HG03103 (cell line): ENCODE results near the gene SLAMF1.
"Not testable (repeated sequence)": the region's sequence is repeated elsewhere in the genome, so short reads cannot be mapped to it uniquely, and the experiment has no call there.

ENCODE experiments used
- ATAC-seq: cut with Tn5 transposase; IDR thresholded peaks from one replicate; pipeline ENCODE4 v1.9.1; 2021; ENCODE audit warnings: low read depth; ENCODE audit not compliant: unreplicated experiment

The SLAMF1 gene

GRCh38 chr1:160607011-160607671, 39.7 kb downstream of the SLAMF1 start:
- ATAC-seq: peak; percentile 58

- no peak for ATAC-seq
Observed at GRCh38 chr1:160606611-160607010, 40.2 kb downstream of the SLAMF1 start.

GRCh38 chr1:160605792-160606479, 40.9 kb downstream of the SLAMF1 start:
- no peak for ATAC-seq

DNA sequence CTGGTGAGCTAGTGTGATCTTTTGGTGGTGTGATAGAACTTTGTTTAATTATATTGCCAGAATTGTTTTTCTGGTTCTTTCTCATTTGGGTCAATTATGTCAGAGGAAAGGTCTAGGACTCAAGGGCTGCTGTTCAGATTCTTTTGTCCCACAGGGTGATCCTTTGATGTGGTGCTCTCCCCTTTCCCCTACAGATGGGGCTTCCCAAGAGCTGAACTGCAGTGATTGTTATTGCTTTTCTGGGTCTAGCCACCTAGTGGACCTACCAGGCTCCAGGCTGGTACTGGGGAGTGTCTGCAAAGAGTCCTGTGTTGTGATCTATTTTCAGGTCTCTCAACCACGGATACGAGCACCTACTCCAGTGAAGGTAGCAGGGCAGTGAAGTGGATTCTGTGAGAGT, 41.6 kb downstream of the SLAMF1 start:
- no peak for ATAC-seq

DNA sequence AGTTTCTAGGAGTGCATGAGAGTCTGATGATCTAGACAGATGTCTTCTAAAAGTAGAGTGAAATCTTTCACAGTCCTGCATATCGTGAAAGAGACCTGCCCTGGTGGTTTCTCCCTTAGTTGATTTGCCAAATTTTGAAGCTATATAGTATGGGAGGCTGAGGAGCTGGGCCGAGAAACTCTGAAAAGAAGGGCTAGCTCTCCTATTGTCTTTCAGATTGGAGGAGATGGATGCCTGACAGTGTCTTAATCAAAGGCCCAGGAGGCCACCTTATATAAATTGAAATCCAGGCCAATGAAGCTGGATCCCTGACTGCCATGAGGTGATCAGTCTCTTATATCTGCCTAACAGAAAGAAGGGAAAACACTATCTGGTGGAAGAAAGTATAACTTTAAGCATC, 49.1 kb downstream of the SLAMF1 start:
- no peak for ATAC-seq

GRCh38 chr1:160597051-160597450, 49.8 kb downstream of the SLAMF1 start:
- no peak for ATAC-seq

- ATAC-seq: no peak
Observed at GRCh38 chr1:160590488-160590887, 56.4 kb downstream of the SLAMF1 start.

- ATAC-seq: no peak
Observed at GRCh38 chr1:160588468-160588867, 58.4 kb downstream of the SLAMF1 start.

GRCh38 chr1:160584784-160585183, 62.1 kb downstream of the SLAMF1 start:
- no peak for ATAC-seq

- not testable (repeated sequence) for ATAC-seq
Observed at GRCh38 chr1:160582976-160583375, 63.9 kb downstream of the SLAMF1 start.

- ATAC-seq: no peak
Observed at GRCh38 chr1:160581961-160582360, 64.9 kb downstream of the SLAMF1 start.

DNA sequence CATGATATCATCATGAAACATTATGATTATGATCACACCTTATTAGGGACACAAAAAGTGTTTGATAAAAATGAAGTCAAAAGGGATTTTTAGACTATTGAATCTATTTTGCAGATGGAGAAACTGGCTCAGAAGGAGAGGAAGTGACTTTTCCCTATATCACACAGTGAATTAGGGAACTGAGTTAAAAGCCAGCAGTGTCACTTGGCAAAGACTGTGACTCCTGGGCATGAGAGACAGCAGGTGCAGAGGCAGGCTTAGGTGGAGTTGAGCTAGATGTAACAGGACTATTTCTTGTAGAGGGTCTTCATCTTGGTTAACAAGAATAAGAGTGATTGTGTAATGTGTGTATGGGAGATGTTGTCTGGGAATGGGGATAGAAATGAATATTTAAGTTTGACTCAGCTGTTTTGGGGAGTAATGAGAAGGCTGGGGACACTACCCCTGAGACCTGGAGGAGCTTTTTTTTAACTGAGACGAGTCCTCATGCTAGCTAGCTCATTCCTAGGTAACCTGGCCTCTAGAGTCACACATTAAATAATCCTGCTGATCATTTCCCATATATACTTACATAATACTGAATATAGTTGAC, 66.5 kb downstream of the SLAMF1 start:
- ATAC-seq: no peak

DNA sequence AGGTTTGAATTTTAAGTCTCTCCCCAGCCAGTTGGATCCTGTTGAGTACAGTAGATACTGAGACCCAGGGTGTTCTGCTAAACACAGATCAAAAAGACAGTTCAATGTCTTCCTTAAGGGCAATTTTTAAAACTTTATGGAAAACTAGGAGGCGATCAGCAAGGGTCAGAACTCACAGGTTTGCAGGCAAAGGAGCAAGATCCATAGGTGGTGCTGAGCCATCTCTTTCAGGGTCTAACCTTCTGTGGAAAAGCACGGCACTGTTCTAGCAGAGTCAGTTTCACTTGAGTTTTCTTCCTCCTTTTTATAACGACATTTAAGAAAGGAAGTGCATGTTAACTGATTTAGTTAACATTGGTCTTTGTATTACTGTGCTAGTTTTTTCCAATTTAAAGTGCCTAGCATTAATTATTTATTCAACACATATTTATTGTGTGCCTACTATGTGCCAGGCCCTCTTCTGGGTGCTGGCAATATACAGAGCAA, 67.6 kb downstream of the SLAMF1 start, which contains the start of gene CD84:
CD84 (minus strand) TSS at position 281 of the 486 bp plus-strand sequence; CDS start at position 222, 59 bp downstream.
- ATAC-seq: no peak

DNA sequence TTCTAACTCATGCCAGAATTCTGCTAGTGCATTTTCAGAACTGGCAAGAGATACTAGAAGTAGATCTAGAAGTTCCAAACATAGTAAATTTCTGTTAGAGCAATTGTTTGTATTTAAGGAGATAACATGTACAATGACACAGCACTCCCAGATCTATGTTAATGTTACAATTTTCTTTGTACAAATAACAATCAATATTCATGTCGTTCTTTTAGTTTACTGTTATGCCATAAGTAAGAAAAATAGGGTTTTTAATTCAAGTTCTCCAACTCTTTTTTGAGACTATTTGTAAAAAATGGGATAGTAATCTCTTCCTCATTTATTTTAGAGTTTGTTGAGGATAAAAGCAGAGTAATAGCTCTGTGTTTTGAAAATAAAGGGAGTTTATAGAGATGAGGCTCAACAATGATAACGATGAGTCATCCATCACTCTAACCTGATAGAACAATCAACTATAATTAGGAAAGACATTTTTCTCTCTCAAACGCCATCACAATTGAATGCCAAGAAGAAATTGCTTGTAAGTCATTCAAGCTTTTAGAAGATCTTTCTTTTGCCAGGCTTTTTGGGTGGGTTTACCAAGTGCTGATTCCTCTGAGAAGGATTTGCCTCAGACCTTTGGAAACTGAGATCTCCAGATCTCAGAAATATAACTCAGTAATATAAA, 68.2 kb downstream of the SLAMF1 start:
- ATAC-seq: no peak

GRCh38 chr1:160578175-160578524, 68.7 kb downstream of the SLAMF1 start:
- no peak for ATAC-seq

DNA sequence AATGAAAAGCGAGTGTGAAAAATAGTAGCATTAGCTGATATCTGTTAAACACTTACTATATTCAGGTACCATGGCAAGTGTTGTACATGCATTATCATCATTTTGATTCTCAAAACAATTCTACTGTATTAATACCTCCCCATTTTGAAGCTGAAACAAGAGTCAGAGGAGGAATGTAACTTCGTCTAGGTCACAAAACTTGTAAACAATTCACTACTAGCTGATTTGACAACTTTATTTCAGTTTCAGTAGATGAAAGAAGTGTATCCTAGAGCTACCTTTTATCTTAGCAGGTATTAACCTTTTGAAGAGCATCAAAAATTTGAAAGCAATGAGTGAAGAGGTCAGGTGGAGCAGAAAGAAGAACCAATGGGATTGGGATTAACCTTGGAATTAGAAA, 69.2 kb downstream of the SLAMF1 start:
- no peak for ATAC-seq

DNA sequence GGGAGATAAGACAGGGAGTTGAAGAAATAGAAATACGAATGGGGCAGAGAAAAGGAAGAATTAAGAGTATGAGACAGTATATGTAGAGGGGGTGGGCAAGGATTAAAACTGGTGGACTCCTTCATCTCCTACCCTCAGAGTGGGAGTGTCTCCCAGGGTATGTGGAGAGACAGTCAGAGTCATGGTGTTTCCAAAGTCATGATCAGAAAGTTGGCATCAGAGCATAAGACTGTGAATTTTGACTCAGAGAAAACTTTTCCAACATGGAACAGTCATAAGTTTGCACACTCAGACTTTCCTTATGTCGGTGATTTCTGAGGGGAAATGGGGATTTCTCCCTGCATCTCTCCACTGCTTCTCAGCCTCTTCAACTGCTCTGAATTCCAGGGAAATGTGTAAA, 70.0 kb downstream of the SLAMF1 start:
- ATAC-seq: no peak

DNA sequence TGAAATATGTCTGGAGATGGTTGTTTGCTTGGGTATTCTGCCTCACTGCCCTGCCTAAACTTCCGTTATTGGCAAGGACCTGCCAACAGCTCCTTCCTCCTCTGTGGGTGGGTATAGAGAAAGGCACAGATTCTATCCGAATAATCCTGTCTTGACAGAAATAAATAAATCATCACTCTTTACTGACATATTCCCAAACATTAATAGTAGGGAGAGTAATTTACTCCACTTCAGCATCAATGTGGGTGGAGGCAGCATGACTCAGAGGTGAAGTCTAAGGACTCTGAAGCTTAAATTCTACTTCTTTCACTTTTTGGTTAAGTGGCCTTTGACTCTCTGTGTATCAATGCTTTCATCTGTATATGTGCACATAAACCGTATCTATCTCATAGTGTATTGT, 70.5 kb downstream of the SLAMF1 start:
- ATAC-seq: no peak

DNA sequence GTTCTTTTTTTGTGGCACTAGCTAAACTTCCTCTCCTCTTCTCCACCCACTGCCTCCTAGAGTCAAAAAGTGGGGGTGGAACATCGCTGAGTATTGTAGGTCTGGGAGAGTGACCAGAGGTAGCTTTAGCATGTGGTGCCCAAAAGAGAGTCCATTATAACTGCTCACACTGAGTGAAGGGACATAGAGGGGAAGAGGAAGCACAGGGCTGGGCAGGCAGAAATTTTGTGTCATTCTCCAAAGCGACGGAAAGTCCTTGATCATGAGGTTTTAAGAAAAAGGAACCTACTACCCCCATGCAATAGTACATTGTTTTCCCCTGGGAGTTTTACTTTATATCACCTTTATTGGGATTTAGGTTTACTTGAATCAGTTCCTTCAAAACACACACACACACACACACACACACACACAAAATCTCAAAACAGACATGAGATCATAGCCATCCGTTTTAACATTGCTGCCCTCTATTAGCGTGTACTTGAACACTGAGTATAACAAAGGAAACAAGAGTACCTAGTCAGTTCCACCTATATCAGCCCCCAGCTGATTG, 71.7 kb downstream of the SLAMF1 start:
- no peak for ATAC-seq

GRCh38 chr1:160570840-160571239, 76.0 kb downstream of the SLAMF1 start:
- ATAC-seq: no peak

- ATAC-seq: no peak
Observed at GRCh38 chr1:160569806-160570205, 77.0 kb downstream of the SLAMF1 start.
